ENCODE data around the gene MBD3L4. TPM values are rescaled to one million over a fixed set of nuclear protein-coding genes. Genes with fewer than 3 reads are reported as not detected.

Gene MBD3L4
- total and polyA plus RNA-seq, 2 of the 13 experiments (the other 11 are each of a cell fraction or from before 2014, with no cell fraction given) = not detected

DNA sequence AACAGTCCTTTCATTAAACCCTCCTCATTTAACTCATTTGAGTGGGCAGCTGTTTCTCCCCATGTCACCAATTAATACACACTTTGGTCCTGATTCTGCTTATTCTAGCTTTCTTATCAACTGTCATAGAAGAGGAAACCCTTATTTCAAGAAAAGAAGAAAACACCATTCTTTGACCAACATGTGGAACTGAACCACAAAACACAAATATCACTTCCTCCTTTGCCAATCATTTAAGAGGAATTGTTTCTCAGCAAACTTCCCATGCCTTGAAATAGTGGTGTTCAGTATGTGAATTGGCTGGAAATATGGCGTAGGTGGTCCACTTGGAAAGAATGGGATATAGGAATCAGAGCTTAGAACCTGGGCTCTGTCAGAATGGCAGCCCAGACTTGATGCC is 39.2 kb downstream of the MBD3L4 start:
- DNase-seq (ENCODE audit: low spot score) = no peak
- ATAC-seq = no peak
- ChIA-PET POLR2A (no interaction called here), CTCF (ENCODE audit: low intra/inter-chr PET ratio, low total read pairs) (no interaction called here)
- Histone ChIP-seq H4K20me1 (ENCODE audit: insufficient read depth, low read length) (no peaks in the 10 kb centered on the region), H3K79me2 (ENCODE audit: insufficient read depth, low read length) (no peaks in the 10 kb centered on the region), H3K36me3 (replicated peaks in 1 of 2; ENCODE audit: control insufficient read depth in 1 of 2, insufficient read depth in 2 of 2, low read length in 2 of 2) (no peaks in the 10 kb centered on the region), H3K9me3 (ENCODE audit: low read length) (no peaks in the 10 kb centered on the region), H2AFZ (ENCODE audit: low read length) (no peak overlapping the region), H3K4me3 (replicated peaks in 1 of 3; ENCODE audit: insufficient read depth in 1 of 3, low read depth in 2 of 3, low read length in 3 of 3) (no peak overlapping the region), H3K4me2 (ENCODE audit: low read depth, low read length) (no peak overlapping the region), H3K27ac (ENCODE audit: extremely low read length, insufficient read depth, low read length) (no peak overlapping the region), H3K4me1 (ENCODE audit: insufficient read depth, low read length) (no peaks in the 10 kb centered on the region), H3K9ac (ENCODE audit: insufficient read depth, low read depth, low read length) (no peak overlapping the region), H3K27me3 (ENCODE audit: control insufficient read depth in 1 of 2, insufficient read depth in 2 of 2, low read length in 2 of 2) (no peaks in the 10 kb centered on the region; a peak in 1 of 5 replicates)
- BruUV-seq (replicated peaks) = no TSS peak
- intact Hi-C loops (cut with micrococcal nuclease; ENCODE audit: unreplicated experiment) = no loop called here
- no peak for FAIRE-seq
- 13% methylated on average over 1 of the region's 1 CpG for WGBS (ENCODE audit: low lambda C conversion rate)
- TF ChIP-seq, protein P1, sequence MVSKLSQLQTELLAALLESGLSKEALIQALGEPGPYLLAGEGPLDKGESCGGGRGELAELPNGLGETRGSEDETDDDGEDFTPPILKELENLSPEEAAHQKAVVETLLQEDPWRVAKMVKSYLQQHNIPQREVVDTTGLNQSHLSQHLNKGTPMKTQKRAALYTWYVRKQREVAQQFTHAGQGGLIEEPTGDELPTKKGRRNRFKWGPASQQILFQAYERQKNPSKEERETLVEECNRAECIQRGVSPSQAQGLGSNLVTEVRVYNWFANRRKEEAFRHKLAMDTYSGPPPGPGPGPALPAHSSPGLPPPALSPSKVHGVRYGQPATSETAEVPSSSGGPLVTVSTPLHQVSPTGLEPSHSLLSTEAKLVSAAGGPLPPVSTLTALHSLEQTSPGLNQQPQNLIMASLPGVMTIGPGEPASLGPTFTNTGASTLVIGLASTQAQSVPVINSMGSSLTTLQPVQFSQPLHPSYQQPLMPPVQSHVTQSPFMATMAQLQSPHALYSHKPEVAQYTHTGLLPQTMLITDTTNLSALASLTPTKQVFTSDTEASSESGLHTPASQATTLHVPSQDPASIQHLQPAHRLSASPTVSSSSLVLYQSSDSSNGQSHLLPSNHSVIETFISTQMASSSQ (IDR thresholded peaks at IDR 0.05; ENCODE audit: low read depth) = no peak
- TF ChIP-seq, protein P1 (CRISPR knock-in tag; IDR thresholded peaks at IDR 0.05; ENCODE audit: borderline replicate concordance) = no peak
- TF ChIP-seq ZNF841 (CRISPR knock-in tag; IDR thresholded peaks at IDR 0.05; ENCODE audit: borderline replicate concordance) = no peak
- TF ChIP-seq, protein P2, sequence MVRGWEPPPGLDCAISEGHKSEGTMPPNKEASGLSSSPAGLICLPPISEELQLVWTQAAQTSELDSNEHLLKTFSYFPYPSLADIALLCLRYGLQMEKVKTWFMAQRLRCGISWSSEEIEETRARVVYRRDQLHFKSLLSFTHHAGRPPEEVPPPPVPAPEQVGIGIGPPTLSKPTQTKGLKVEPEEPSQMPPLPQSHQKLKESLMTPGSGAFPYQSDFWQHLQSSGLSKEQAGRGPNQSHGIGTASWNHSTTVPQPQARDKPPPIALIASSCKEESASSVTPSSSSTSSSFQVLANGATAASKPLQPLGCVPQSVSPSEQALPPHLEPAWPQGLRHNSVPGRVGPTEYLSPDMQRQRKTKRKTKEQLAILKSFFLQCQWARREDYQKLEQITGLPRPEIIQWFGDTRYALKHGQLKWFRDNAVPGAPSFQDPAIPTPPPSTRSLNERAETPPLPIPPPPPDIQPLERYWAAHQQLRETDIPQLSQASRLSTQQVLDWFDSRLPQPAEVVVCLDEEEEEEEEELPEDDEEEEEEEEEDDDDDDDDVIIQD (CRISPR knock-in tag; IDR thresholded peaks at IDR 0.05; ENCODE audit: low read depth) = no peak
- TF ChIP-seq ZNF260 (CRISPR knock-in tag; IDR thresholded peaks at IDR 0.05; ENCODE audit: borderline replicate concordance, low read depth) = no peak
- TF ChIP-seq YEATS4 (CRISPR knock-in tag; IDR thresholded peaks at IDR 0.05; ENCODE audit: borderline replicate concordance) = no peak
- no peak for TF ChIP-seq IKZF1 (IDR thresholded peaks at IDR 0.05)
- no peak for TF ChIP-seq SCMH1 (CRISPR knock-in tag; IDR thresholded peaks at IDR 0.05; ENCODE audit: borderline replicate concordance)
- TF ChIP-seq ZNF382 (CRISPR knock-in tag; IDR thresholded peaks at IDR 0.05; ENCODE audit: borderline replicate concordance) = no peak
- no peak for TF ChIP-seq ZNF674 (CRISPR knock-in tag; IDR thresholded peaks at IDR 0.05; ENCODE audit: low read depth)
- TF ChIP-seq, protein P3, sequence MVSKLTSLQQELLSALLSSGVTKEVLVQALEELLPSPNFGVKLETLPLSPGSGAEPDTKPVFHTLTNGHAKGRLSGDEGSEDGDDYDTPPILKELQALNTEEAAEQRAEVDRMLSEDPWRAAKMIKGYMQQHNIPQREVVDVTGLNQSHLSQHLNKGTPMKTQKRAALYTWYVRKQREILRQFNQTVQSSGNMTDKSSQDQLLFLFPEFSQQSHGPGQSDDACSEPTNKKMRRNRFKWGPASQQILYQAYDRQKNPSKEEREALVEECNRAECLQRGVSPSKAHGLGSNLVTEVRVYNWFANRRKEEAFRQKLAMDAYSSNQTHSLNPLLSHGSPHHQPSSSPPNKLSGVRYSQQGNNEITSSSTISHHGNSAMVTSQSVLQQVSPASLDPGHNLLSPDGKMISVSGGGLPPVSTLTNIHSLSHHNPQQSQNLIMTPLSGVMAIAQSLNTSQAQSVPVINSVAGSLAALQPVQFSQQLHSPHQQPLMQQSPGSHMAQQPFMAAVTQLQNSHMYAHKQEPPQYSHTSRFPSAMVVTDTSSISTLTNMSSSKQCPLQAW (CRISPR knock-in tag; IDR thresholded peaks at IDR 0.05) = no peak
- no peak for TF ChIP-seq ZMAT3 (CRISPR knock-in tag; conservative IDR thresholded peaks at IDR 0.05)
- no peak for TF ChIP-seq BCL6 (CRISPR knock-in tag; IDR thresholded peaks at IDR 0.05)
- in situ Hi-C loops (cut with HindIII; ENCODE audit: extremely low pct_ligation_motif_present, low pct_unique_long_range_greater_than_20kb) = no loop called here
